ENCODE results near the gene SDF2L1.
"Not testable (repeated sequence)": the region's sequence is repeated elsewhere in the genome, so short reads cannot be mapped to it uniquely, and the experiment has no call there.

Gene SDF2L1

GRCh38 chr22:21686634-21687393 lies 44.7 kb downstream of the SDF2L1 start:
- TF ChIP-seq, protein P1, sequence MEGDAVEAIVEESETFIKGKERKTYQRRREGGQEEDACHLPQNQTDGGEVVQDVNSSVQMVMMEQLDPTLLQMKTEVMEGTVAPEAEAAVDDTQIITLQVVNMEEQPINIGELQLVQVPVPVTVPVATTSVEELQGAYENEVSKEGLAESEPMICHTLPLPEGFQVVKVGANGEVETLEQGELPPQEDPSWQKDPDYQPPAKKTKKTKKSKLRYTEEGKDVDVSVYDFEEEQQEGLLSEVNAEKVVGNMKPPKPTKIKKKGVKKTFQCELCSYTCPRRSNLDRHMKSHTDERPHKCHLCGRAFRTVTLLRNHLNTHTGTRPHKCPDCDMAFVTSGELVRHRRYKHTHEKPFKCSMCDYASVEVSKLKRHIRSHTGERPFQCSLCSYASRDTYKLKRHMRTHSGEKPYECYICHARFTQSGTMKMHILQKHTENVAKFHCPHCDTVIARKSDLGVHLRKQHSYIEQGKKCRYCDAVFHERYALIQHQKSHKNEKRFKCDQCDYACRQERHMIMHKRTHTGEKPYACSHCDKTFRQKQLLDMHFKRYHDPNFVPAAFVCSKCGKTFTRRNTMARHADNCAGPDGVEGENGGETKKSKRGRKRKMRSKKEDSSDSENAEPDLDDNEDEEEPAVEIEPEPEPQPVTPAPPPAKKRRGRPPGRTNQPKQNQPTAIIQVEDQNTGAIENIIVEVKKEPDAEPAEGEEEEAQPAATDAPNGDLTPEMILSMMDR (IDR thresholded peaks at IDR 0.05; ENCODE audit: low read depth, low read length, missing control alignments): no peak
- no peak for DNase-seq (ENCODE audit: low read depth)
- H3K4me3 ChIP-seq (ENCODE audit: low read depth, low read length): no peak overlapping the region
- in situ Hi-C loops (cut with HindIII; ENCODE audit: low sequenced_read_pairs): no loop called here

DNA sequence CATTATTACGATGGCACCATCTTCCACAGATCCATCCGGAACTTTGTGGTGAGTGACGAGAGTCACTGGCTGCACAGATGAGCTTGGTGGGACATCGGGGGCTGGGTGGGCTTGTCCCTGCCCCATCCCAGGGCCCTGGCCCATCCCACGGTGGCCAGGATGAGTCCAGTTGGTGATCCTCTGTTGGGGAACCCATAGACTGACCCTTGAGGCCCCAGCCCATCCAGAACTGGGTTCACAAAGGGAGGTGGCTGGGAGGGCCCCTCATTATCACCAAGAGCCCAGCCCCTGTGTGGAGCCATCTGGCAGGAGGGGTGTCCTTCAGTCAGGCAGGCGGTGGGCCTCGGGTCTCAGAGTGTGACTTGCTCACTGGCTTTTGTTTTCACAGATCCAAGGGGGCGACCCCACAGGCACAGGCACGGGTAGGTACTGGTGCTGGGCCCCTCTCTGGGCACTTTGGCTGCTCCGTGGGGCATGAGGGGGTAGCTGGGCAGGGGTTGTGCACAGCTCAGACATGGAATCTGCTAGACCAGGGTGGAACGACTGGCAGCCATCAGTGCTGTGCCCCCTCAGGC lies 45.7 kb downstream of the SDF2L1 start:
- DNase-seq (ENCODE audit: low read depth): no peak
- TF ChIP-seq, protein P1 (IDR thresholded peaks at IDR 0.05; ENCODE audit: low read depth, low read length, missing control alignments): no peak
- H3K4me3 ChIP-seq (ENCODE audit: low read depth, low read length): no peak overlapping the region
- in situ Hi-C loops (cut with HindIII; ENCODE audit: low sequenced_read_pairs): no loop called here

- no peak for DNase-seq (ENCODE audit: low read depth)
- in situ Hi-C loops (cut with HindIII; ENCODE audit: low sequenced_read_pairs): no loop called here
- no peak overlapping the region for H3K4me3 ChIP-seq (ENCODE audit: low read depth, low read length)
- TF ChIP-seq, protein P1 (IDR thresholded peaks at IDR 0.05; ENCODE audit: low read depth, low read length, missing control alignments): no peak
These were observed 46.2 kb downstream of the SDF2L1 start for GRCh38 chr22:21688341-21688705.

- no peak overlapping the region for H3K4me3 ChIP-seq (ENCODE audit: low read depth, low read length)
- in situ Hi-C loops (cut with HindIII; ENCODE audit: low sequenced_read_pairs): no loop called here
- no peak for DNase-seq (ENCODE audit: low read depth)
- TF ChIP-seq, protein P1 (IDR thresholded peaks at IDR 0.05; ENCODE audit: low read depth, low read length, missing control alignments): no peak
These were observed 46.7 kb downstream of the SDF2L1 start for GRCh38 chr22:21688706-21689381.

- H3K4me3 ChIP-seq (ENCODE audit: low read depth, low read length): no peak overlapping the region
- TF ChIP-seq, protein P1 (IDR thresholded peaks at IDR 0.05; ENCODE audit: low read depth, low read length, missing control alignments): no peak
- DNase-seq (ENCODE audit: low read depth): no peak
- in situ Hi-C loops (cut with HindIII; ENCODE audit: low sequenced_read_pairs): no loop called here
These were observed 48.3 kb downstream of the SDF2L1 start for GRCh38 chr22:21690401-21690801.

GRCh38 chr22:21691816-21692215 lies 49.7 kb downstream of the SDF2L1 start:
- no peak overlapping the region for H3K4me3 ChIP-seq (ENCODE audit: low read depth, low read length)
- TF ChIP-seq, protein P1 (IDR thresholded peaks at IDR 0.05; ENCODE audit: low read depth, low read length, missing control alignments): no peak
- no peak for DNase-seq (ENCODE audit: low read depth)
- in situ Hi-C loops (cut with HindIII; ENCODE audit: low sequenced_read_pairs): no loop called here

DNA sequence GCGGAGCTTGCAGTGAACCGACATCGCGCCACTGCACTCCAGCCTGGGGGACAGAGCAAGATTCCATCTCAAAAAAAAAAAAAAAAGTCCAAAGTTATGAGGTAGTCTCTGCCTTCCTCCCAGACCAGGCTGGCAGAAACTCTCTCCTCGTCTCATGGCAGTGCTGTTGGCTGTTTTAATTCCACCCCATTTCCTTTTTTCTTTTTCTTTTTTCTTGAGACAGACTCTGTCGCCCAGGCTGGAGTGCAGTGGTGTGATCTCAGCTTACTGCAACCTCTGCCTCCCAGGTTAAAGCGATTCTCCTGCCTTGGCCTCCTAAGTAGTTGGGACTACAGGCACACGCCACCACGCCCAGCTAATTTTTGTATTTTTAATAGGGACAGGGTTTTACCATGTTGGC lies 50.8 kb downstream of the SDF2L1 start:
- H3K4me3 ChIP-seq (ENCODE audit: low read depth, low read length); in situ Hi-C loops (cut with HindIII; ENCODE audit: low sequenced_read_pairs); DNase-seq (ENCODE audit: low read depth): not testable (repeated sequence)

All from astrocyte of the cerebellum (primary cell).